Dendritic cell treated with granulocyte-macrophage colony-stimulating factor and Interleukin-4, amounts not matched to agents 40 ng/mL and 50 ng/mL, for 4 days (primary cell): ENCODE results near the gene HID1.

Source experiments
- H3K27ac Mint-ChIP-seq: one replicate; pipeline ENCODE4 v1.8.0; 2022; ENCODE audit warnings: mild to moderate bottlenecking, mixed read lengths
- H3K27me3 Mint-ChIP-seq: one replicate; pipeline ENCODE4 v1.8.0; 2022; ENCODE audit warnings: mild to moderate bottlenecking, mixed read lengths
- H3K36me3 Mint-ChIP-seq: one replicate; pipeline ENCODE4 v1.8.0; 2022; ENCODE audit warnings: low read depth, mixed read lengths
- H3K4me1 Mint-ChIP-seq: one replicate; pipeline ENCODE4 v1.8.0; 2022; ENCODE audit warnings: low read depth, mixed read lengths
- H3K4me3 Mint-ChIP-seq: one replicate; pipeline ENCODE4 v1.8.0; 2022; ENCODE audit warnings: mild to moderate bottlenecking, moderate library complexity, mixed read lengths
- H3K9me3 Mint-ChIP-seq: one replicate; pipeline ENCODE4 v1.8.0; 2022; ENCODE audit warnings: mixed read lengths
- intact Hi-C: fragments of 100-400 bp; cut with micrococcal nuclease; formaldehyde crosslinking; loops from one replicate; pipeline ENCODE4 v1.15.0; 2022

HID1 gene

DNA sequence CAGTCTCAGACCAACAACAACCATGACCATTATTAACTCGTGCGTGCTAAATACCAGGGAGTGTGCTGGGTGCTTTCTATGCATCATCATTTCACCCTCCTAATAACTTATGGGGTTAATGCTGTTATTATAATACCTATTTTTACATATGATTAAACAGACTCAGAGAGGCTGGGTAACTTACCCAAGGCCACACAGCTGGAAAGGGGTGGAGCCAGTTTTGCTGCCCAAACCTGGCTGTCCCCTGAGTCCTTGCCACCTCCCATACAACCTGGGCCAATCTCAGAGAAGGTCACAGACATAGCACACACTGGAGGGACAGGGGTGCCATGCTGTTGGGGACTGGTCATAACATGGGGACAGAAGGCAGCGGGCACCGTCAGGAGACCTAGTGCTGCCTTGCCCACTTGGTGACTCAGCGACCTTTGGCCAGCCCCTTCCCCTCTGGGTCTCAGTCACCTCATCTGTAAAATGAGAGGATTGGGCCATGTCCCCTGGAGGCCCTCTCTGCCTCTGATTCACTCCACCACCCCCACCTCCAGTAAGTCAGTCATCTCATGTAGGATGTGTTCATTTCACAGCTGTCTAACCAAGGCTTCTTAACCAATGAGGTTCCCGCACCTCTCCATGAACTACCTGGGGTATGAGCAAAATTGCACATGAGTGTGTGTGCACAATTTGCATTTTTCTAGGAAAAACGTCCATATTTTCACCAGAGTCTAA lies 67.7 kb downstream of the HID1 start:
- no peaks in the 10 kb centered on the region for H3K4me1 Mint-ChIP-seq
- no peaks in the 10 kb centered on the region for H3K36me3 Mint-ChIP-seq
- no peaks in the 10 kb centered on the region for H3K9me3 Mint-ChIP-seq
- intact Hi-C loops = no loop called here
- peaks cover 46% of the 10 kb centered on the region for H3K27me3 Mint-ChIP-seq
- H3K4me3 Mint-ChIP-seq = no peak overlapping the region
- H3K27ac Mint-ChIP-seq = no peak overlapping the region

DNA sequence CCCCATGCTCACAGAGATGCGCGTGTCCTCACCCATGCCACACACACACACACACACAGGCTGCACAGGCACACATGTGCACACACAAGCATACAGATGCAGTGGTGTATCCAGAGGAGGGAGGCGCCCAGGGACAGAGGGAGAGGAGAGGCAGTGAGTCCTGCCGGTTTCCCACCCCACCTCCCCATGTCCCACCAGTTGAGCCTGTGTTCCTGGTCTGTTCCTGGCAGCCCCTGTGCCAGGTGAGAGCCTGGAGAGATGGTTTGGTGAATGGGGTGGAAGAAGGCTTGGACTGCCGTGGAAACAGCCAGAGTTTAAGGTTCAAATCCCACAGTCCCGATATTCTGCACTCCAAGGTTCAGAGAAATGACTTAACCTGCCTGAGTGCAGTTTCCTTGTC lies 68.9 kb downstream of the HID1 start:
- Mint-ChIP-seq H3K36me3 (no peaks in the 10 kb centered on the region), H3K4me3 (no peak overlapping the region), H3K4me1 (no peaks in the 10 kb centered on the region), H3K9me3 (no peaks in the 10 kb centered on the region), H3K27me3 (peaks cover 43% of the 10 kb centered on the region), H3K27ac (no peak overlapping the region)
- intact Hi-C loops = no loop called here

DNA sequence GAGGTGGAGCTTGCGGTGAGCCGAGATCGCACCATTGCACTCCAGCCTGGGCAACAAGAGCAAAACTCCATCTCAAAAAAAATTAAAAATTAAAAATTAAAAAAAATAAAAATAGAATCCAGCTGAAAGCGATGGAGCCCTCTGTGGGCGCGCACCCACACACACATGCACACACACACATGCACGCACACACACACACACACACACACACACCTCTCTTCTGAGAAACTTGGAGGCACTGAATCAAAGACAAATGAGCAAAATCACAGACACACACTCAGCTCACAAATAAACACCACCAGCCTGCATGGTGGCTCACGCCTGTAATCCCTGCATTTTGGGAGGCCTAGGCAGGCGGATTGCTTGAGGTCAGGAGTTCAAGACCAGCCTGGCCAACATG lies 69.5 kb downstream of the HID1 start:
- H3K27me3 Mint-ChIP-seq = peaks cover 40% of the 10 kb centered on the region
- no peaks in the 10 kb centered on the region for H3K4me1 Mint-ChIP-seq
- H3K27ac Mint-ChIP-seq = no peak overlapping the region
- no peak overlapping the region for H3K4me3 Mint-ChIP-seq
- H3K36me3 Mint-ChIP-seq = no peaks in the 10 kb centered on the region
- intact Hi-C loops = no loop called here
- no peaks in the 10 kb centered on the region for H3K9me3 Mint-ChIP-seq

DNA sequence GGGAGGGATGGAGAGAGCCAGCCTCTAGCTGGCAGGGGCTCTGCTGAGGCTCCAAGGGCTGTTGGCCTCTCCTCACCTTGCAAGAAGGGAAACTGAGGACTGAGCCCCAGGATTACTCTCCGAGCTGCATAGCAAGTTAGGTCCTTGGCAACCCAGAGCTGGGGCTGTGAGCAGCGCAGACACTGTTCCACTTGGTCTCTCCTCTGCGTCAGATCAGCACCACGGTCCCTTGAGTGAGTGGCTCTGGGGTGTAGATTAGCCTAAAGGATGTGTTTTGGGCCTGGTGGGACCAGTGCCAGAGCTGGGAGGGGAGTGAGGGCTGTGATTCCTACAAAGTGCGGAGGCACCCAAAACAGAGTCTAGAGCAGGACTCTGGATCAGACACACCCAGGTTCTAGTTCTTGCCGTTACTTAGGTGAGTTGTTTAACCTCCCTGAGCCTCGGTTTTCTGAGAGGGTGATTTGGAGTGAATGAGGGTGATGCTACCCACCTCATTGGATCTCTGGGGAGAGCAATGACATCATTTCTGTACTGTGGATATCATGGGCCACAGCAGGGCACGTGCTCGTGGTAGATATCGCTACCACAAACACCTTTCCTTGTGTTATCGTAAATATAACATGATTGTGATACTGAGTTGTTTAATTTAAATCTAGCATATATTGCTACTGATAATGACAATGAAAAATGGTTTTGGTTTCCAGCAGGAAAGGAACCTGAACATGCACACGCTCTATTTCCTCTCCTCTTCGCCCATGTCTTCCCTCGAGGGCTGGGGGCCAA lies 71.0 kb downstream of the HID1 start:
- Mint-ChIP-seq H3K9me3 (no peaks in the 10 kb centered on the region), H3K27ac (no peak overlapping the region), H3K36me3 (no peaks in the 10 kb centered on the region), H3K4me1 (no peaks in the 10 kb centered on the region), H3K27me3 (peaks cover 43% of the 10 kb centered on the region), H3K4me3 (no peak overlapping the region)
- intact Hi-C loops = no loop called here
